ENCODE data around the gene RTKN.

The RTKN gene

GRCh38 chr2:74378007-74378406 lies 63.7 kb downstream of the RTKN start:
- no peak for DNase-seq (ENCODE audit: low spot score)

GRCh38 chr2:74375838-74376237 lies 65.9 kb downstream of the RTKN start:
- no peak for DNase-seq (ENCODE audit: low spot score)
